H9 (cell line): ENCODE results near the gene ATP8A2. TPM values are rescaled to one million over a fixed set of nuclear protein-coding genes. Genes with fewer than 3 reads are reported as not detected.

Experiments used
- DNase-seq: peaks from one replicate; pipeline ENCODE4 v3.0.0-alpha.2; 2017
- H2AFZ ChIP-seq: one replicate; pipeline ENCODE4 v1.6.1; 2013; ENCODE audit warnings: mild to moderate bottlenecking, low read length, control low read depth, moderate library complexity
- H2AK5ac ChIP-seq: 2 replicates; pipeline ENCODE4 v1.6.1; 2013; ENCODE audit warnings: low read length, control low read depth, mixed read lengths; ENCODE audit not compliant: insufficient read length
- H2BK120ac ChIP-seq: one replicate; pipeline ENCODE4 v1.6.1; 2013; ENCODE audit warnings: low read depth, mild to moderate bottlenecking, low read length, control low read depth, inconsistent platforms; ENCODE audit not compliant: poor library complexity, severe bottlenecking
- H2BK12ac ChIP-seq: 2 replicates; pipeline ENCODE4 v1.6.1; 2013; ENCODE audit warnings: low read length, control low read depth, mixed read lengths, low read depth; ENCODE audit not compliant: insufficient read length
- H2BK15ac ChIP-seq: 2 replicates; pipeline ENCODE4 v1.6.1; 2013; ENCODE audit warnings: low read depth, low read length, control low read depth
- H2BK20ac ChIP-seq: one replicate; pipeline ENCODE4 v1.6.1; 2013; ENCODE audit warnings: low read depth, mild to moderate bottlenecking, low read length, control low read depth, inconsistent platforms; ENCODE audit not compliant: poor library complexity, severe bottlenecking
- H2BK5ac ChIP-seq: 2 replicates; pipeline ENCODE4 v1.6.1; 2013; ENCODE audit warnings: low read length, control low read depth, mixed read lengths; ENCODE audit not compliant: insufficient read length
- H3K14ac ChIP-seq: 2 replicates; pipeline ENCODE4 v1.6.1; 2013; ENCODE audit warnings: low read length, control low read depth; ENCODE audit not compliant: insufficient read depth
- H3K18ac ChIP-seq: 2 replicates; pipeline ENCODE4 v1.6.1; 2013; ENCODE audit warnings: low read depth, mild to moderate bottlenecking, mixed read lengths, low read length, control low read depth; ENCODE audit not compliant: insufficient read length
- H3K23ac ChIP-seq: 2 replicates; pipeline ENCODE4 v1.6.1; 2013; ENCODE audit warnings: low read length, control low read depth, mixed read lengths, low read depth; ENCODE audit not compliant: insufficient read length
- H3K23me2 ChIP-seq: 2 replicates; pipeline ENCODE4 v1.6.1; 2013; ENCODE audit warnings: low read depth, mild to moderate bottlenecking, mixed read lengths, low read length, control low read depth; ENCODE audit not compliant: insufficient read length, poor library complexity, severe bottlenecking
- H3K27ac ChIP-seq: 2 replicates; pipeline ENCODE4 v1.5.1; 2013; ENCODE audit warnings: low read length, control low read depth, mixed read lengths, low read depth; ENCODE audit not compliant: insufficient read length
- H3K27me3 ChIP-seq: 2 replicates; pipeline ENCODE4 v1.6.1; 2013; ENCODE audit warnings: low read length, control low read depth, inconsistent platforms; ENCODE audit not compliant: insufficient read depth
- H3K4ac ChIP-seq: 2 replicates; pipeline ENCODE4 v1.6.1; 2013; ENCODE audit warnings: low read depth, mild to moderate bottlenecking, control low read depth, inconsistent platforms, low read length, moderate library complexity
- H3K4me1 ChIP-seq: 2 replicates; pipeline ENCODE4 v1.6.1; 2013; ENCODE audit warnings: low read length, control low read depth, inconsistent platforms; ENCODE audit not compliant: insufficient read depth
- H3K4me2 ChIP-seq: 2 replicates; pipeline ENCODE4 v1.6.1; 2013; ENCODE audit warnings: low read length, control low read depth, mixed read lengths; ENCODE audit not compliant: insufficient read length, insufficient read depth
- H3K56ac ChIP-seq: 2 replicates; pipeline ENCODE4 v1.6.1; 2013; ENCODE audit warnings: low read depth, mild to moderate bottlenecking, mixed read lengths, low read length, control low read depth; ENCODE audit not compliant: insufficient read length
- H3K79me1 ChIP-seq: 2 replicates; pipeline ENCODE4 v1.6.1; 2013; ENCODE audit warnings: low read depth, mild to moderate bottlenecking, moderate library complexity, low read length, control low read depth, inconsistent platforms; ENCODE audit not compliant: insufficient read depth, poor library complexity, severe bottlenecking
- H3K79me2 ChIP-seq: 2 replicates; pipeline ENCODE4 v1.6.1; 2013; ENCODE audit warnings: low read length, control low read depth, inconsistent platforms; ENCODE audit not compliant: insufficient read depth
- H3K9ac ChIP-seq: 2 replicates; pipeline ENCODE4 v1.6.1; 2013; ENCODE audit warnings: low read length, control low read depth, mixed read lengths; ENCODE audit not compliant: insufficient read length; ENCODE audit errors: extremely low read depth
- H3K9me3 ChIP-seq: one replicate; pipeline ENCODE4 v1.6.1; 2013; ENCODE audit warnings: low read depth, low read length, inconsistent platforms; ENCODE audit not compliant: control insufficient read depth
- H3T11ph ChIP-seq: one replicate; pipeline ENCODE4 v1.6.1; 2013; ENCODE audit warnings: mild to moderate bottlenecking, low read length, control low read depth, inconsistent platforms
- H4K20me1 ChIP-seq: one replicate; pipeline ENCODE4 v1.6.1; 2013; ENCODE audit not compliant: control insufficient read depth, insufficient read length, insufficient read depth
- H4K5ac ChIP-seq: 2 replicates; pipeline ENCODE4 v1.6.1; 2013; ENCODE audit warnings: low read depth, mild to moderate bottlenecking, mixed read lengths, low read length, control low read depth; ENCODE audit not compliant: insufficient read length
- H4K8ac ChIP-seq: replicated peaks from 2 replicates; pipeline ENCODE4 v1.6.1; 2013; ENCODE audit warnings: low read length, control low read depth, mixed read lengths, low read depth; ENCODE audit not compliant: insufficient read length
- H4K91ac ChIP-seq: 2 replicates; pipeline ENCODE4 v1.6.1; 2013; ENCODE audit warnings: low read depth, mild to moderate bottlenecking, moderate library complexity, mixed read lengths, low read length, control low read depth; ENCODE audit not compliant: insufficient read length
- H3K27ac Mint-ChIP-seq, 3 experiments: 2 replicates in 2 of 3; 3 replicates in 1 of 3; pipeline ENCODE4 v1.8.0; 2020 to 2021; ENCODE audit warnings: mixed read lengths in 3 of 3, mild to moderate bottlenecking in 1 of 3, moderate library complexity in 1 of 3
- H3K27me3 Mint-ChIP-seq: 2 replicates; pipeline ENCODE4 v1.8.0; 2021; ENCODE audit warnings: low read depth, mild to moderate bottlenecking, moderate library complexity, mixed read lengths
- H3K36me3 Mint-ChIP-seq, 3 experiments: 2 replicates in 2 of 3; 3 replicates in 1 of 3; pipeline ENCODE4 v1.8.0; 2020 to 2021; ENCODE audit warnings: low read depth in 3 of 3, mixed read lengths in 3 of 3; ENCODE audit not compliant: insufficient read depth in 1 of 3
- H3K4me1 Mint-ChIP-seq, 2 experiments: 2 replicates each; pipeline ENCODE4 v1.8.0; 2020; ENCODE audit warnings: mixed read lengths in 2 of 2
- H3K4me3 Mint-ChIP-seq, 2 experiments: 2 replicates in 1 of 2; 3 replicates in 1 of 2; pipeline ENCODE4 v1.8.0; 2020 to 2021; ENCODE audit warnings: mild to moderate bottlenecking in 2 of 2, mixed read lengths in 2 of 2, moderate library complexity in 1 of 2
- H3K9me3 Mint-ChIP-seq, 2 experiments: 2 replicates in 1 of 2; 3 replicates in 1 of 2; pipeline ENCODE4 v1.8.0; 2020; ENCODE audit warnings: mild to moderate bottlenecking in 2 of 2, mixed read lengths in 2 of 2, moderate library complexity in 1 of 2
- CTCF ChIP-seq: fragments of 200-600 bp; sonication (generic); conservative IDR thresholded peaks from 3 replicates; pipeline ENCODE4 v1.8.0; 2021; ENCODE audit warnings: antibody characterized with exemption, mild to moderate bottlenecking
- WGBS: extraction: QIAGEN DNeasy Blood & Tissue Kit; methylation state at CpG from one replicate; pipeline ENCODE4 v1.1.7; 2013; ENCODE audit warnings: missing lambda C conversion rate, low lambda C conversion rate, mixed read lengths; ENCODE audit not compliant: insufficient read length; ENCODE audit errors: extremely low coverage; 5-methylcytosine and 5-hydroxymethylcytosine counted together
- total RNA-seq: library from RNA; stranded (reverse); gene quantifications from 2 replicates; pipeline ENCODE4 v1.2.1, GENCODE V29; 2021

Gene ATP8A2
- total RNA-seq, 1 experiment from 2014 or later: 18.2 TPM

GRCh38 chr13:25836574-25837336, 465.0 kb downstream of the ATP8A2 start:
- Histone ChIP-seq H3K4me2 (no peak overlapping the region), H3K9me3 (no peaks in the 10 kb centered on the region), H2BK12ac (no peak overlapping the region), H3K27ac (no peak overlapping the region), H3K18ac (no peak overlapping the region), H2AK5ac (no peak overlapping the region), H2AFZ (no peak overlapping the region), H4K5ac (no peak overlapping the region), H3K79me1 (no peaks in the 10 kb centered on the region), H3K79me2 (no peaks in the 10 kb centered on the region), H3K4me1 (no peaks in the 10 kb centered on the region), H3K56ac (no peak overlapping the region), H3K9ac (no peak overlapping the region), H4K20me1 (no peaks in the 10 kb centered on the region), H2BK20ac (no peak overlapping the region), H3K23me2 (no peaks in the 10 kb centered on the region), H2BK15ac (no peak overlapping the region), H2BK120ac (no peak overlapping the region), H4K8ac (no peak overlapping the region), H2BK5ac (no peak overlapping the region), H3K14ac (no peak overlapping the region), H3K4ac (no peak overlapping the region), H3K23ac (no peak overlapping the region), H3T11ph (no peak overlapping the region), H4K91ac (no peak overlapping the region), H3K27me3 (no peaks in the 10 kb centered on the region)
- Mint-ChIP-seq H3K36me3 (peaks cover 0 to 3% (median 3%) of the 10 kb centered on the region in 3 experiments; a peak in 5 of 7 replicates), H3K4me3 (no peak overlapping the region), H3K27me3 (no peaks in the 10 kb centered on the region), H3K4me1 (peaks cover 10 to 14% of the 10 kb centered on the region in 2 experiments), H3K9me3 (peaks cover 2 to 3% of the 10 kb centered on the region in 2 experiments; a peak in 3 of 5 replicates), H3K27ac (0 out of 7 replicates have a peak overlapping the region, but pooled peaks of 1 of the 3 experiments have one; percentile 26)
- TF ChIP-seq CTCF: peak; percentile 33; the same call in 2 of the 3 replicates
- no peak for DNase-seq
- no CpG with 5 or more reads among the region's 12 CpGs for WGBS
